ENCODE data around the gene SIL1.

SIL1 gene

GRCh38 chr5:139108063-139108824 lies 89.9 kb downstream of the SIL1 start:
- Mint-ChIP-seq H3K9me3 (no peaks in the 10 kb centered on the region), H3K27me3 (ENCODE audit: low read depth) (no peaks in the 10 kb centered on the region), H3K4me3 (no peak overlapping the region), H3K27ac (no peak overlapping the region), H3K4me1 (ENCODE audit: low read depth) (no peaks in the 10 kb centered on the region), H3K36me3 (ENCODE audit: low read depth) (peaks cover under 1% of the 10 kb centered on the region)

- no peak overlapping the region for H3K4me3 Mint-ChIP-seq
- H3K27me3 Mint-ChIP-seq (ENCODE audit: low read depth), result no peaks in the 10 kb centered on the region
- H3K36me3 Mint-ChIP-seq (ENCODE audit: low read depth), result no peaks in the 10 kb centered on the region
- no peaks in the 10 kb centered on the region for H3K4me1 Mint-ChIP-seq (ENCODE audit: low read depth)
- H3K27ac Mint-ChIP-seq, result no peak overlapping the region
- no peaks in the 10 kb centered on the region for H3K9me3 Mint-ChIP-seq
Measured at GRCh38 chr5:139105621-139106071, 92.5 kb downstream of the SIL1 start.

- Mint-ChIP-seq H3K4me3 (no peak overlapping the region), H3K27me3 (ENCODE audit: low read depth) (no peaks in the 10 kb centered on the region), H3K9me3 (no peaks in the 10 kb centered on the region), H3K27ac (no peak overlapping the region), H3K4me1 (ENCODE audit: low read depth) (no peaks in the 10 kb centered on the region), H3K36me3 (ENCODE audit: low read depth) (no peaks in the 10 kb centered on the region)
Measured at GRCh38 chr5:139104577-139105276, 93.4 kb downstream of the SIL1 start.

- Mint-ChIP-seq H3K4me3 (no peak overlapping the region), H3K27ac (no peak overlapping the region), H3K4me1 (ENCODE audit: low read depth) (no peaks in the 10 kb centered on the region), H3K9me3 (no peaks in the 10 kb centered on the region), H3K27me3 (ENCODE audit: low read depth) (no peaks in the 10 kb centered on the region), H3K36me3 (ENCODE audit: low read depth) (no peaks in the 10 kb centered on the region)
Measured at GRCh38 chr5:139103762-139104161, 94.4 kb downstream of the SIL1 start.

- Mint-ChIP-seq H3K4me3 (no peak overlapping the region), H3K4me1 (ENCODE audit: low read depth) (no peaks in the 10 kb centered on the region)
Measured at GRCh38 chr5:139100825-139101224, 97.3 kb downstream of the SIL1 start.

GRCh38 chr5:139094154-139095131 lies 103.7 kb downstream of the SIL1 start:
- Mint-ChIP-seq H3K36me3 (ENCODE audit: low read depth) (no peaks in the 10 kb centered on the region), H3K4me1 (ENCODE audit: low read depth) (peaks cover 5% of the 10 kb centered on the region), H3K4me3 (no peak overlapping the region), H3K27me3 (ENCODE audit: low read depth) (no peaks in the 10 kb centered on the region), H3K27ac (no peak overlapping the region), H3K9me3 (no peaks in the 10 kb centered on the region)

More at GRCh38 chr5:139100825-139101224, 97.3 kb downstream of the SIL1 start:
- Mint-ChIP-seq H3K9me3 (no peaks in the 10 kb centered on the region), H3K27ac (no peak overlapping the region), H3K36me3 (ENCODE audit: low read depth) (no peaks in the 10 kb centered on the region), H3K27me3 (ENCODE audit: low read depth) (no peaks in the 10 kb centered on the region)

GRCh38 chr5:139092741-139093343 lies 105.3 kb downstream of the SIL1 start:
- Mint-ChIP-seq H3K27me3 (ENCODE audit: low read depth) (no peaks in the 10 kb centered on the region), H3K27ac (no peak overlapping the region), H3K36me3 (ENCODE audit: low read depth) (no peaks in the 10 kb centered on the region), H3K9me3 (no peaks in the 10 kb centered on the region), H3K4me1 (ENCODE audit: low read depth) (peaks cover 13% of the 10 kb centered on the region), H3K4me3 (no peak overlapping the region)

- H3K27me3 Mint-ChIP-seq (ENCODE audit: low read depth), result no peaks in the 10 kb centered on the region
- peaks cover 13% of the 10 kb centered on the region for H3K4me1 Mint-ChIP-seq (ENCODE audit: low read depth)
- no peak overlapping the region for H3K4me3 Mint-ChIP-seq
- H3K9me3 Mint-ChIP-seq, result no peaks in the 10 kb centered on the region
- H3K27ac Mint-ChIP-seq, result no peak overlapping the region
- H3K36me3 Mint-ChIP-seq (ENCODE audit: low read depth), result no peaks in the 10 kb centered on the region
Measured at GRCh38 chr5:139091439-139092156, 106.6 kb downstream of the SIL1 start.

- Mint-ChIP-seq H3K4me1 (ENCODE audit: low read depth) (peaks cover 13% of the 10 kb centered on the region), H3K27ac (no peak overlapping the region), H3K4me3 (no peak overlapping the region), H3K27me3 (ENCODE audit: low read depth) (no peaks in the 10 kb centered on the region), H3K9me3 (peaks cover 1% of the 10 kb centered on the region), H3K36me3 (ENCODE audit: low read depth) (peaks cover 2% of the 10 kb centered on the region)
Measured at GRCh38 chr5:139090581-139090980, 107.6 kb downstream of the SIL1 start.

- Mint-ChIP-seq H3K36me3 (ENCODE audit: low read depth) (peaks cover 6% of the 10 kb centered on the region), H3K27ac (no peak overlapping the region), H3K4me3 (no peak overlapping the region), H3K9me3 (peaks cover 10% of the 10 kb centered on the region), H3K27me3 (ENCODE audit: low read depth) (no peaks in the 10 kb centered on the region), H3K4me1 (ENCODE audit: low read depth) (peaks cover 7% of the 10 kb centered on the region)
Measured at GRCh38 chr5:139088024-139088423, 110.1 kb downstream of the SIL1 start.

- Mint-ChIP-seq H3K27me3 (ENCODE audit: low read depth) (no peaks in the 10 kb centered on the region), H3K27ac (no peak overlapping the region), H3K4me1 (ENCODE audit: low read depth) (peaks cover 2% of the 10 kb centered on the region), H3K9me3 (peaks cover 10% of the 10 kb centered on the region), H3K36me3 (ENCODE audit: low read depth) (peaks cover 9% of the 10 kb centered on the region), H3K4me3 (no peak overlapping the region)
Measured at GRCh38 chr5:139082813-139083498, 115.2 kb downstream of the SIL1 start.

GRCh38 chr5:139079991-139080610 lies 118.1 kb downstream of the SIL1 start:
- peaks cover 1% of the 10 kb centered on the region for H3K4me1 Mint-ChIP-seq (ENCODE audit: low read depth)
- no peak overlapping the region for H3K27ac Mint-ChIP-seq
- H3K27me3 Mint-ChIP-seq (ENCODE audit: low read depth), result peaks cover 4% of the 10 kb centered on the region
- H3K9me3 Mint-ChIP-seq, result peaks cover 4% of the 10 kb centered on the region
- H3K4me3 Mint-ChIP-seq, result no peak overlapping the region
- H3K36me3 Mint-ChIP-seq (ENCODE audit: low read depth), result peaks cover 3% of the 10 kb centered on the region
